Nephron (organoid): ENCODE measurements around the gene TUBB2B.
"Not testable (repeated sequence)": the region's sequence is repeated elsewhere in the genome, so short reads cannot be mapped to it uniquely, and the experiment has no call there.

Experiments
- H3K27ac Mint-ChIP-seq, 3 experiments: 2 replicates each; pipeline ENCODE4 v1.8.0; 2020; ENCODE audit warnings: mixed read lengths in 3 of 3, mild to moderate bottlenecking in 2 of 3, moderate library complexity in 1 of 3
- H3K27me3 Mint-ChIP-seq: 2 replicates; pipeline ENCODE4 v1.8.0; 2021; ENCODE audit warnings: low read depth, mild to moderate bottlenecking, moderate library complexity, mixed read lengths
- H3K36me3 Mint-ChIP-seq: 2 replicates; pipeline ENCODE4 v1.8.0; 2020; ENCODE audit warnings: low read depth, mixed read lengths
- H3K4me1 Mint-ChIP-seq: 2 replicates; pipeline ENCODE4 v1.8.0; 2020; ENCODE audit warnings: mixed read lengths
- H3K4me3 Mint-ChIP-seq, 3 experiments: 2 replicates each; pipeline ENCODE4 v1.8.0; 2020; ENCODE audit warnings: mild to moderate bottlenecking in 3 of 3, mixed read lengths in 3 of 3, moderate library complexity in 2 of 3
- H3K9me3 Mint-ChIP-seq: 2 replicates; pipeline ENCODE4 v1.8.0; 2020; ENCODE audit warnings: mixed read lengths
- TF ChIP-seq, protein P1 (sequence below), 3 experiments: fragments of 200-600 bp; sonication (generic); IDR thresholded peaks; one replicate each; pipeline ENCODE4 v1.5.0; 2021; ENCODE audit warnings: antibody characterized with exemption in 3 of 3; ENCODE audit not compliant: unreplicated experiment in 3 of 3

TUBB2B gene

DNA sequence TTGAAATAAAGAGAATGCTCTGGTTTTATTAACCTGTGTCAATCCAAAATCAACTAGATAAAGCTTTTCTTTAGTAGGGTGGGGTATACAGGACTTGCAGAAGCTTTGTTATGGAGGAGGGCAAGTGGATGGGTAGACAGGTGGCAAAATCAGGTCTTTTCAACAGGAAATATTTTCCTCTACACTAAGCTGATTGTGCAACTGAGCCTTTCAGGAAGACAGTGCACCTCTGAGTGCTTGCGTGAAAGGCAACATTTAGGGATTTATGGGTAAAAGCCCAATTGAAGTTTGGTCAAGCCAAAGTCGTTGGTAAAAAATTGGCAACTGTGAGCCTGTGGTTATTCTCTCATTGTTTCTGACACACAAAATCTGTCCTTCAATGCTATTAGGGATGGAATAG, 46.3 kb downstream of the TUBB2B start:
- Mint-ChIP-seq H3K9me3 (no peaks in the 10 kb centered on the region), H3K4me1 (peaks cover under 1% of the 10 kb centered on the region), H3K36me3 (no peaks in the 10 kb centered on the region), H3K4me3 (no peak overlapping the region), H3K27me3 (peaks cover 10% of the 10 kb centered on the region), H3K27ac (no peak overlapping the region)
- TF ChIP-seq, protein P1, sequence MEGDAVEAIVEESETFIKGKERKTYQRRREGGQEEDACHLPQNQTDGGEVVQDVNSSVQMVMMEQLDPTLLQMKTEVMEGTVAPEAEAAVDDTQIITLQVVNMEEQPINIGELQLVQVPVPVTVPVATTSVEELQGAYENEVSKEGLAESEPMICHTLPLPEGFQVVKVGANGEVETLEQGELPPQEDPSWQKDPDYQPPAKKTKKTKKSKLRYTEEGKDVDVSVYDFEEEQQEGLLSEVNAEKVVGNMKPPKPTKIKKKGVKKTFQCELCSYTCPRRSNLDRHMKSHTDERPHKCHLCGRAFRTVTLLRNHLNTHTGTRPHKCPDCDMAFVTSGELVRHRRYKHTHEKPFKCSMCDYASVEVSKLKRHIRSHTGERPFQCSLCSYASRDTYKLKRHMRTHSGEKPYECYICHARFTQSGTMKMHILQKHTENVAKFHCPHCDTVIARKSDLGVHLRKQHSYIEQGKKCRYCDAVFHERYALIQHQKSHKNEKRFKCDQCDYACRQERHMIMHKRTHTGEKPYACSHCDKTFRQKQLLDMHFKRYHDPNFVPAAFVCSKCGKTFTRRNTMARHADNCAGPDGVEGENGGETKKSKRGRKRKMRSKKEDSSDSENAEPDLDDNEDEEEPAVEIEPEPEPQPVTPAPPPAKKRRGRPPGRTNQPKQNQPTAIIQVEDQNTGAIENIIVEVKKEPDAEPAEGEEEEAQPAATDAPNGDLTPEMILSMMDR (IDR thresholded peaks at IDR 0.05; ENCODE audit: unreplicated experiment in 3 of 3), result no peak

DNA sequence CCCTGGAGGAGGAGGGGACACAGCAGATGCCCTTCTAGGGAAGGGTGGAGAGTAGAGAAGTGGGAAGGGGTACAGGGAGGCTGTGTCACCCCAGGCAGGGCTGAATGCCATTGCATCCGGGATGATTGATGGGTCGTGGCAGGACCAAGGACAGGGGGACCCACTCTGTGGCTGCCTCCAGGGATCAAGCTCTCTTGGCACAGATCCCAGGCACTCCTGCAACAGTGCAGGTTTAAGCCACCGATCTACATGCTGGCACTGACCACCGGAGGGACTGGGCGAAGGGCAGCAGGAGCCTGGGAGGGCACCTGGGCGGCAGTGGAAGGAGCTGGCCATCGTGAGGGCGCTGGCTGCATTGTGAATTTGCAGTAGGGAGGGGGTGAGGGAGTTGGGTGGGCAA, 47.5 kb downstream of the TUBB2B start:
- H3K36me3 Mint-ChIP-seq, result not testable (repeated sequence)

DNA sequence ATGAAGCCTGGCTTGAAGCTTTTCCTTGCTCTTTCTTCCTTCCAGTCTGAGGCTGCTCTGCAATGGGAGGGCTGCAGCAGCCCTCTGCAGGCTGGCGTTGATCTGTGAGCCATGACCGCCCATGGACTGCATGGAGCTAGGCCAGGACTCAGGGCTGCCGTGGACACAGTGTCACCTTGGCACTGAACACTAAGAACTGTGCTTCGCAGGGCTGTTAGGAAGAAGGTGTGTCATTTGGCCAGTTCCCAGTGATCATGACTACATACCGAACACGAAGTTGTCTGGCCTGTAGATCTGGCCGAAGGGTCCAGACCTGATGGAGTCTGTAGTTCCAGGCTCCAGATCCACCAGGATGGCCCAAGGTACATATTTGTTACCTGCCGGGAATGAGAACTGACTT, 48.8 kb downstream of the TUBB2B start:
- H3K4me3 Mint-ChIP-seq, H3K36me3 Mint-ChIP-seq, H3K27me3 Mint-ChIP-seq, H3K27ac Mint-ChIP-seq, H3K9me3 Mint-ChIP-seq: not testable (repeated sequence)
- peaks cover 14% of the 10 kb centered on the region for H3K4me1 Mint-ChIP-seq

More for the DNA sequence above, 47.5 kb downstream of the TUBB2B start:
- H3K4me1 Mint-ChIP-seq, result peaks cover 12% of the 10 kb centered on the region
- H3K27ac Mint-ChIP-seq, H3K27me3 Mint-ChIP-seq, H3K9me3 Mint-ChIP-seq: not testable (repeated sequence)
- peak overlapping the region; percentile 76 to 85 (median 78) for H3K4me3 Mint-ChIP-seq

DNA sequence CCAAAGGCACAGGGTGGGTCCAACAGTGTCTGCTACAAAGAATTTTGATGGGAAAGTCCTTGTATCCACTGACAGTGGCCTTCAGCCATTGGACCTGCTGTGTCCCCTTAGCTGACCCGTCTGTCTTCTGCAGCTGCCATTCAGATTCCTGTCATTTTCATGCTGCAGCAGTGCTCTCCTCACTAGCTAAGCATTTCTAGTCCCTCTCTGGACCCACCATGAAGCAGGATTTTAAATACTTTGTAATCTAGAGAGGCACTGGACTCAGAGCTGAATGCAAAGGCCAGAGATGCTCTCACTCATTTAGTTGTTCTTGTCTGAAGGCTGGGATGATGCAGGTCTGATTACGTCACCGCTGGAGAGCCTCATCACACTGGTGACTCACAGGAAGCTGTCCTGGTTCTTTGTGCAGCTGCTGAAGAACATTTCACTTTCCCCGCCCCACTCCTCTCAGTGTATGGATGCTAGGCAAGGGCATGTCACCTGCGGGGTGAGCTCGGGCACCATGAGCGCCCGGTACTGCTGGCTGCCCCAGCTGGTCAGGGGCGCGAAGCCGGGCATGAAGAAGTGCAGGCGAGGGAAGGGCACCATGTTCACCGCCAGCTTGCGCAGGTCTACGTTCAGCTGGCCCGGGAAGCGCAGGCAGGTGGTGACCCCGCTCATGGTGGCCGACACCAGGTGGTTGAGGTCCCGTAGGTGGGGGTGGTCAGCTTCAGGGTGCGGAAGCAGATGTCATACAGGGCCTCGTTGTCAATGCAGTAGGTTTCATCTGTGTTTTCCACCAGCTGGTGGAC, 50.7 kb downstream of the TUBB2B start:
- TF ChIP-seq, protein P1 (IDR thresholded peaks at IDR 0.05; ENCODE audit: unreplicated experiment in 3 of 3), result no peak
- Mint-ChIP-seq H3K27ac (no peak overlapping the region), H3K27me3 (peaks cover 9% of the 10 kb centered on the region), H3K9me3 (no peaks in the 10 kb centered on the region), H3K4me3 (no peak overlapping the region), H3K4me1 (peaks cover 24% of the 10 kb centered on the region), H3K36me3 (no peaks in the 10 kb centered on the region)

DNA sequence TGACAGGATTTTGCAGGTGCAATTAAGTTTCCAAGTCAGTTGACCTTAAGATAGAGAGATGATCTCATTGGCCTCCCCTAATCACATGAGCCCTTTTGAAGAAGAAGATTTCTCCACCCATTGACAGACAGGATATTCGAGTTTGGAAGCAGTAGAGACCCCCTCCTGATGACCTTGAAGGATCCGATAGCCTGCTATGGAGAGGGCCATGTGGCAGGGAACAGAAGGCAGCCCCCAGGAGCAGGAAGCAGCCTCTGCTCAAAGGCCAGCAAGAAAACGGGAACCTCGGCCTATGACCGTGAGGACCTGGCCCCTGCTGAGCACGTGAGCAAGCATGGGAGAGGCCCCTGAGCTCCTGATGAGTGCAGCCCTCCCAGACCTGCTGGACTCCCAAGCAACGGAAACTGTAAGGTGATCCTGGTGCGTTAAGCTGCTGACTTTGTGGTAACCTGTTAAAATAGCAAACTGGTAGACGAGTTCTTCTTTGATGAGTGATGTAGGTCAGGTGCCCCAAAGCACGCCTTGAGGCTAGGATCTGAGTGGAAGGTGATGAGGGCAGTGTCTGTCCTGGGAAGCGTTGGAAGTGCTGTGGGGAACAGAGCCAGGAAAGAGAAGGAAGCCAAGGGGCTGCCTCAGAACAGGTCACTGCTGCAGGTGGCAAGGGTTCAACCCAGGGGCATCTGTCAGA, 51.6 kb downstream of the TUBB2B start:
- Mint-ChIP-seq H3K27ac (peak overlapping the region in 1 of 3 experiments; percentile 29), H3K36me3 (no peaks in the 10 kb centered on the region), H3K9me3 (no peaks in the 10 kb centered on the region), H3K4me1 (peaks cover 25% of the 10 kb centered on the region), H3K4me3 (no peak overlapping the region), H3K27me3 (peaks cover 9% of the 10 kb centered on the region)
- TF ChIP-seq, protein P1 (IDR thresholded peaks at IDR 0.05; ENCODE audit: unreplicated experiment in 3 of 3), result no peak
